Measurements from ENCODE around the gene TEX35. TPM values are rescaled to one million over a fixed set of nuclear protein-coding genes. Genes with fewer than 3 reads are reported as not detected.
"Not testable (repeated sequence)": the region's sequence is repeated elsewhere in the genome, so short reads cannot be mapped to it uniquely, and the experiment has no call there.

Gene TEX35
- total RNA-seq, 1 donor from 2014 or later = not detected

DNA sequence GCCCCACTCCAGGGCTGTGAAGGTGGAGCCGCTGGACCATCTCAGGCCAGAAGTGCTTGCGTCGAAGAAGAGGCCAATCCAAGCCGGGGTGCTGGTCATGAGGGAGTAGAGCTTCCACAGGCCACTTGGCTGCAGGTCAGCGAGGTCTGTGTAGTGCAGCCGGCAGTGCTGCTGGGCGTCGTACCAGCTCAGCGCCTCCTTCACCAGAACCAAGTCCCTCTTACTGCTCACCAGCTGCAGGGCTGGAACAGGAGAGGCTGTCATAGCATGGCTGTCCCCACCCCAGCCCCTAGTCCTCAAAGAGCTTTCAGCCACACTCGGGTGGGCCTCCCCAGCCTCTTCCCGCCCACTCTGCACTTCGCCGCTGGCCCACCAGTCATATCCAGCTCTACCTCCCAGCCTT lies 18.3 kb upstream of the TEX35 start:
- no peak for DNase-seq (ENCODE audit: low read depth)

DNA sequence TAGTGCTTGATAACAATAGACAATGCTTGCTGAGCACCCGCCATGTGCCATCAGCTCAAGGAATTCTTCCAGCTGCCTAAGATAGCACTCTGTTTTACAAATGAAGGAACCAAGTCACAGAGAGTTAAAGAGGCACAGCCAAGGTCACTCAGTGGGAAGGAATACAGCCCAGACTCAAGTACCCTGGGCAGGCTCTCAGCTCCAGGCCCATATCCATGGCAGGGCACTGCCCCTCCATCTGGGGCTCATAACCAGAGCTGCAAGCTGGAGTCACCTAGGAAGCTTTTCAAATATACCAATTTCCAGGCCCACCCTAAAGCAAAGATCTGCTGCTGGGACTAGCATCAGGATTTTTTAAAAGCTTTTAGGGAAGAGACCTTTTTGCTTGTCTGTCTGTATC lies 17.8 kb upstream of the TEX35 start:
- no peak for DNase-seq (ENCODE audit: low read depth)

- no peak for DNase-seq (ENCODE audit: low read depth)
Observed at GRCh38 chr1:178495741-178496409, 17.0 kb upstream of the TEX35 start.

- DNase-seq (ENCODE audit: low read depth) = no peak
Observed at GRCh38 chr1:178496410-178497135, 16.3 kb upstream of the TEX35 start, which contains the start of gene CLEC20A. CLEC20A (minus strand) TSS chr1:178496964; CDS start chr1:178496939, 25 bp downstream.

DNA sequence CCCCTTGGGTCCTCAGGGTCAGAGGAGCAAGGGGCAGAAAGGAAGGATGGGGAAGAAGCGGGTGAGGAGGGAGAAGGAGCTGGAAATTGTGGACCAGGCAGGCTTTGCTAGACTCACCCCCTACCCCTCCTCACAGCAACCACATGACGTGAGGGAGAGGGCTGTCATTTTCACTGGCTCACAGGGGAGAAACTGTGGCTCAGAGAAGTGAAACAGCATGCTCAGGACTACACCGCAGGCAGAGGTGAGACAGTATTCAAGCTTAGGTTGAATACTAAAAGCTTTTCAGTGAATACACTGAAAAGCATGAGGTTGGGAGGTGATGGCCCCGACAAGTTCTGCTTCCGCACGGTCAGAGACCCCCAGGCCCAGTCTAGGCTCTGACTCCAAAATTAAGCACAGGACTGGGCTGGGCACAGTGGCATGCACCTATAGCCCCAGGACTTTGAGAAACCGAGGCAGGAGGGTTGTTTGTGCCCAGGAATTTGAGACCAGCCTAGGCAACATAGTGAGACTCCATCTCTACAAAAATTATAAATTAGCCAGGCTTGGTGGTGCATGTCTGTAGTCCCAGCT lies 14.9 kb upstream of the TEX35 start:
- no peak for DNase-seq (ENCODE audit: low read depth)

DNA sequence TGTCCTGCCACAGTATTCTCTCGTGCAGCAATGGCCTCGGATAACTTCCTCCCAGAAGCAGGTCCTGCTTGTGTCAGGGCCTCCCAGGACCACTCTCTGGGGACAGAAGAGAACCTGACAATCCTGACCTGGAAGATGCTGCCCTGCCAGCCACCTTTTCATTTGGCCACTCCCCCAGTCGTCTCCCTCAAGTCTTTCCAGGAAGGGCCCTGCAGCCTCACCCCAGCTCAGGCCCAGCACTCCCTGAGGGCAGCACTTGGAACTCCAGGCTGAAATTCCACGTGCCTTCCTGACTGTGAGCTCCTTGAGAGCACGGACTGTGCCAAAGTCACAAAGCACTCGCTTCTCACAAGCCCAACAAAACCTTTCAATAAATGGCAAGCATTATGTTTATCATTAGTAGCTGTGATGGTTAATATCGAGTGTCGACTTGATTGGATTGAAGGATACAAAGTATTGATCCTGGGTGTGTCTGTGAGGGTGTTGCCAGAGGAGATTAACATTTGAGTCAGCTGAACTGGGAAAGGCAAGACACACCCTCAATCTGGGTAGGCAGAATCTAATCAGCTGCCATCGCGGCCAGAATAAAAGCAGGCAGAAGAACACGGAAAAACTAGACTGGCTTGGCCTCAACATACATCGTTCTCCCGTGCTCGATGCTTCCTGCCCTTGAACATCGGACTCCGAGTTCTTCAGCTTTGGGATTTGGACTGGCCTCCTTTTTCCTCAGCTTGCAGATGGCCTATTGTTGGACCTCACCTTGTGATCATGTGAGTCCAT lies 13.8 kb upstream of the TEX35 start:
- no peak for DNase-seq (ENCODE audit: low read depth)

- DNase-seq (ENCODE audit: low read depth) = no peak
Observed at GRCh38 chr1:178500091-178500770, 12.7 kb upstream of the TEX35 start.

DNA sequence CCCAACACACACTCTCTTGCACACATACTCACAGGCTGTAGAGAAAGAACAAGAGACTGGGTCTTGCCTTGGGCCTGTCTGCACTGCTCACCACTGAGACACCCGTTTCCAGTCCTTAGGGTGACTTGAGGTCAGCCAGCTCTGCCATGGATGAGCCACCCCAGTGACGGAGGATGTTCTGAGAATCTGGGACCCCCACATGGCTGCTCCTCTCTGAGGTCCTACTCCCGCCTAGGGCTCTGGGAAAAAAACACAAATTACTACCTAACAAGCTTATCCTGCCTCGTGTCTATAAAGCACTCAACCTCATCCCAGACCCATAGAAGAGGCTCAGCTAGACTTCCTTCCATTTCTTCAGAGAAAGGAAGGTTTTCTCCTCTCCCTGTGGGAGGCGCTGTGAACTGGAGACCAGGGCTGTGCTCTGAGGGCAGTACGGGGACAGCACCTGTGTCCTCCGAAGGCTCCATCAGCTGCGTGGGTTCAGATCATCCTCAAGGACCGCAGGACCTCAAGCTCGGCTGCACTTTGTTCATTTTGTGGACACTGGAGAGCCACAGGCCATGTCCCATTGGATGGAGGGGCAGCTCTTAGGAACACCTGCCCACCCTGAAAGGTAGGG lies 11.9 kb upstream of the TEX35 start:
- no peak for DNase-seq (ENCODE audit: low read depth)

- peak; percentile 48 for DNase-seq (ENCODE audit: low read depth)
Observed at GRCh38 chr1:178501705-178502329, 11.1 kb upstream of the TEX35 start.

GRCh38 chr1:178502330-178502714 lies 10.6 kb upstream of the TEX35 start:
- DNase-seq (ENCODE audit: low read depth) = no peak

DNA sequence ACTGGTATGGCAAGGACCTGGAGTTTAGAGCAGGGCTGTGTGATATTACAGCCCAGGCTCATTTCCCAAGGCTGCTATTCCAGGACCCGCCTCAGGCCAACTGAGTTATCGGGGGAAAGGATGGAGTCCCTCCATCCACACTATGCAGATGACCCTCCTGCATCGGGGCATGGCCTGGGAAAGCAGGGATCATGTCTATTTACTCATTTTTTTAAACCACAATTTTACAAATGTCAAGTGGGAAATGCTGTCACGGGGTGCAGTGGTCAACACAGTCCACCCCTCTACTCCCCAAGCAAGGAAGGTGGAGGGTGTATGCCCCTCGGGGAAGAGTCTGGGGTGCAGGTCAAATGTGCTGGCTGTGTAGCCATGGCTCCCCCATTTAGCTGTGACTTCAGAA lies 10.1 kb upstream of the TEX35 start:
- DNase-seq (ENCODE audit: low read depth) = no peak

- DNase-seq (ENCODE audit: low read depth) = not testable (repeated sequence)
Observed at GRCh38 chr1:178503316-178503715, 9.6 kb upstream of the TEX35 start.

DNA sequence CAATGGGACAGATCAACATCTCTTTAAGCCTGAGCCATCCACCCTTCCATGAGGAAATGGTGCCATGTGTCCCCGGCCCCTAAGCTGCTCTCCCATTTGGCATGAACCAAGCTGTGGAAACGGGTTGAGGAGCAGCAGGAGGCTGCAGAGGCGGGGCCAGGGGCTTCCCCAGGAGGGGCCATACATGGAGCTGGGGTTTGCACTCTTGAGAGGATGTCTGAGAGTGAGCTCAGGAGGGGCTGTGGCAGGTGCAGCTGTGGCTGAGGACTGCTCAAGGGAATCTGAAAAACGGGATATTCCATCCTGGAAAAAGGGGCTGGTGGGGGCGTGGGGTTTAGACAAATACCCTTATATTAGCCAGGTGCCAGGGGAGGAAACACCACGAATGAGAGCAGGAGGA lies 9.1 kb upstream of the TEX35 start:
- no peak for DNase-seq (ENCODE audit: low read depth)

- no peak for DNase-seq (ENCODE audit: low read depth)
Observed at GRCh38 chr1:178504286-178504685, 8.6 kb upstream of the TEX35 start.

DNA sequence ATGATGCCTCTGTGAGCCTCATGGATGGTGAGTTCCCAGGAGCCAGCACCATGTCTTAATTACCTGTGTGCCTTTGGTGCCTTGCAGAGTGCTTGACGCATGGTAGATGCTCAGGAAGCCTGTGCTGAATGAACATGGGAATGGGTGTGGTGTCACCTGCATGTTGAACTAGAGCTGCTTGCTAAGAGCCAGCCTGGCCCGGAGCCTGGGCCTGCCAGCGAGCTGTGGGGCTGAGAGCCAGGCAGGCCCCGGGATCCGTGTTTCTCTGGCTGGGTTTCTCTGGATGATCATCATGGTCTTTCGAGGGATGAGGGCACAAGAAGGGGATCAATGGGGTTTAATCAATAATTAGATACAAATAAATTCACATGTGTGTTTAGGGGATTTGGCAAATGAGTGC lies 6.7 kb upstream of the TEX35 start:
- no peak for DNase-seq (ENCODE audit: low read depth)

GRCh38 chr1:178506669-178507068 lies 6.2 kb upstream of the TEX35 start:
- DNase-seq (ENCODE audit: low read depth) = no peak

DNA sequence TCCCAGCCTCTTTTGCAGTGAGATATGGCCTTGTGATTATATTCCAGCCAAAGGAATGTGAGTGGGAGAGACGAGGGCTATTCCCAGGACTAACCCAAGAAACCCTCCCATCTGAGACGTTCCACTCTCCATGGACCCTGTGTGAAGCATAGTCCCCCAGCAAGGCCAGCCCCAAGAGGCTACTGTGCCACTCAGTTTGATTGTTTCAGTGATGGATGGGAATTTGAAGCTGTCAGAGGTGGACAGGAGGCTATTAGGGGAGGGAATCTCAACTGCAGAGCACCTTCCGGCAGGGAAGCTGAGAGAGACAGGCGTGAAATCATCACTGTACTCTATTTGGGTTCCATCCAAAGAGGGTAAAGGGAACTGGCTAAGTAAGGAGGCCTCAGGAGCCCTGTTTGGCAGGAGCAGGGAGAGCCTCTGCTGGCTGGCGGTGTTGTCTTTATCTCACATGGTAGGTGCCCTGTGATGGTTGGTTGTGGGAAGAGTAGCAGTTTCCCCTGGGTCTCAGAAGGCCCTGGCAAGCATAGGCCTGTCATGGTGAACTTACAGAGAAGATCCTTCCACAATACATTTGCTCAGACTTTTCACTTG lies 3.4 kb upstream of the TEX35 start:
- no peak for DNase-seq (ENCODE audit: low read depth)

DNA sequence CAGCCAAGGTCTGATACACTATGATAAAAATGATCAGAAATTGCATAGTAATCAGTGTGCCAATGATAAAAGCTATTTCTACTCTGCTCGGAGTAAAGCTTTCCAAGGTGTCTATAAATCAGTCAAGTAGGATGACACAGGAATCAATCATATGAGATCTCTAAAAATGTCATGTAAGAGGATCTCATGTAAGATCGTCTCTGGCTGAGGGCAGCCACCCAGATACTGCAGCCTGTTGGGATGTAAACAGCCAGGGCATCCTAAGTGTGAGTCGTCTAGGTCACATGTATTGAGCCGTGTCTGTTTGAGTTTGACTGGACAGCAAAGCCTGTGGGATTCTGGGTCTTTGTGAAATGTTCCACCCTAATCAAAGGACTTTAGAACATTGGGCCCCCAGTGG lies 2.8 kb upstream of the TEX35 start:
- peak; percentile 13 for DNase-seq (ENCODE audit: low read depth)

DNA sequence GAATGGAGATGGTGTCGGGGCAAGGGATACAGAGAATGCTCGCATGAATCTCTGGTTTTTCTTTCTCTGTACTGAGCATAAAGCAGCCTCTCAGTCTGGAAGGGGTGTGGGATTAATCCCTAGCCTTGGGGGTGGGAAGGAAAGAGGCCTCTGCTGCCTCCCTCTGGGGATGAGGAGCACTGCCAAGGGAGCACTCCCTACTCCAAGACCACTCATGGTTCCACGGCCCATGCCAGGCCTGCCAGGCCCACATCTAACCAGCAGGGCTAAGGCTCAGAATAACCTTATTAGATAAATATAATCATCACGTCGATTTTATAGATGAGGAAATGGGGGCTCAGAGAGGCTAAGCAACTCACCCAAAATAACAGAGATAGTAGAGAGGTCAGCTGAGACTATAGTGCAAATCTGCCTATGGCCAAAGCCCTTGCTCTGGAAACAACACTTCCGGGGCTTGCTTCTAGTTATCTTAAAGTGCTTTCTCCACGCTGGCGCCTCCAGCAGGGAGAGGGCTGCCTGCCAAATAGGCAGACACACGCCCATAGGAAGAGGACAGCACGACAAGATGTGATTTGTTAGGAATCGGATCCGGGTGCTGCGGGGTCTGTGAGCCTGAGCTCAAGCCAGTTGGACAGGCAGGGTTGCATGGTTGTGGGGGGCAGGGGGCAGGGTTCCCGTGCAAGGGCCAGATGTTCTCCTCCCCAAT lies 522 bp downstream of the TEX35 start:
- no peak for DNase-seq (ENCODE audit: low read depth)

DNA sequence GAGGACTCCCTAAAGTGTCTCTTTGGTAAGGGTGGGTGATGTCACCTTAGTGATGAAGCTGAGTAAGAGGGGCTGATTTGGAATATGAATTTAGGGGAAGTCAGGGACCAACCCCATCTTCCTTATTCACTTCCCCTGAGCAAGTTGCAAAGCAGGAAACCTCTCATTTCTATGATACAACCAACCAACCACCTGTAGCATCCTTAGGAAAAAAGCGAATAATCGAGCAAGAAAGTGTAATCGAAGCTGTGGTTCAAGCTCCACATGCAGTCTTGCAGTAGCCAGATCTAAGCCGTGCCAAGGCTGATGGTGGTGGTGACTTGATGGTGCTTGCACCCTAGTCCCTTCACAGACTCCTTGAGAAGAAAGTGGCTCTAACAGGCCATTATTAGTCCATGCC lies 3.2 kb downstream of the TEX35 start:
- DNase-seq (ENCODE audit: low read depth) = no peak
